NCI-H187 (cell line): Measurements from ENCODE around the gene PLA2G4F.

Source experiments
- DNase-seq, 2 experiments: peaks; one replicate each; lab custom pipeline; 2025; lab: John Stamatoyannopoulos, UW

PLA2G4F gene

DNA sequence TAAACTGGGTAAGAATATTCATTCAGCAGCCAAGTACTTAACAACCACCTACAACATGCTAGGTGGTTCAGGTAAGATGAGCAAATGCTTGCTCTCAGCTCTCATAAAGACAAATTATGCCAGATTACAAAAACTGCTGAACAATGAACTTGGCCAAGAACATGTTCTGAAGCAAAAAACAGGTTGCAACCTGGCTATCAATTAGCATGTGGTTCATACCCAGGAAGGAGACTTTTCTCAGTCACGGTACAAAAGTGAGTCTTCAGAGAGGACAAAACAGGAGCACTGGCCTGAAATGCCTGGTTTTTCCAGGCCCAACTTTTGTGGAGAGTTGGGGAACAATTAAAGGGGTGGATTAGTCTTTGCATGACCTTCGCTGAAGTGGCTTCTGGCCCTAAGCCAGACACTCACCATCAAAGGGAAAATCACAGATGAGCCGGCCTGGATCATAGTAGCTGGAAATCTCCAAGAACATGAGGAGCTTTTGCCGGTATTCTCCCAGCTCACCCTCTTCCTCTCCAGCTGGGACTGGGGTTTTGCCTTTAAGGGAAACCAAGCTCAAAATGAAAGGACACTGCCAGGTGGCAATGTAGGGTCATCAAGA, 7.6 kb upstream of the PLA2G4F start:
- DNase-seq: no peak

DNA sequence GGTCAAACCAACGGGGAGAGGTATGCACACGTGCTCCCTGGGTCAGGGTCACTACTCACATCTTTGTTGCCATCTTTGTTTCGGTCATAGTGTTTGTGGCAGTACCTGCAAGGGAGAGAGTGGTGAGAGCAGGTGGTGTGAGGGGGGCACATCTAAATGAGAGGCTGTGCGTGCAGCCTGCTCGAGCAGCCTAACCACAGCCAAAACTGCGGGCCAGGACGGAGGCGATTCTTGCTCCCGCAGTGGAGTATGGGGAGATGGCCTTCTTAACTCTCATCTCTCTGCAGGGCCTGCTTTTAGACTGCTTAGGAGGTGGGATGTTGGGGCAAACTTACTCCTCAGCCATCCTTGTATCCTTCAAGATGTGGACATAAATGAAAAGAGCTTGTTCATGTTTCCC, 6.9 kb upstream of the PLA2G4F start:
- no peak for DNase-seq

DNA sequence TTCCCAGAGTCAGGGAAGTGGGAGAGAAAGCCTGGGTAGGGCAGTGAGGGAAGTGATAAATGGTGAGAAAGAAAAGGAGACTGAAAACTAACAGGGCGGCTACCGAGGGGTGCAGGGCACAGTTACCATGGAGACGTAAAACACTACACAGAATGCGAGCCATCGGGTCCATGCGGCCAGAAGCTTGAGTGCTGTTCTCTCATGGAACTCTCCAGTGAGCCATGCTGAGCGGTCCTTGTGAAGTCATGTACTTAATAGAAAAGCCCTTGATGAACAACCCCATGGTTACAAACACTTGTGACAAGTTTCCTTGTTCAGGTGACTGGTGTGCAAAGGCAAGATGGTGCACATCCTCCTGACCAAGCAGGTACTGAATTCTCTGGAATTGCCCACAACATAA, 3.7 kb upstream of the PLA2G4F start:
- no peak for DNase-seq

DNA sequence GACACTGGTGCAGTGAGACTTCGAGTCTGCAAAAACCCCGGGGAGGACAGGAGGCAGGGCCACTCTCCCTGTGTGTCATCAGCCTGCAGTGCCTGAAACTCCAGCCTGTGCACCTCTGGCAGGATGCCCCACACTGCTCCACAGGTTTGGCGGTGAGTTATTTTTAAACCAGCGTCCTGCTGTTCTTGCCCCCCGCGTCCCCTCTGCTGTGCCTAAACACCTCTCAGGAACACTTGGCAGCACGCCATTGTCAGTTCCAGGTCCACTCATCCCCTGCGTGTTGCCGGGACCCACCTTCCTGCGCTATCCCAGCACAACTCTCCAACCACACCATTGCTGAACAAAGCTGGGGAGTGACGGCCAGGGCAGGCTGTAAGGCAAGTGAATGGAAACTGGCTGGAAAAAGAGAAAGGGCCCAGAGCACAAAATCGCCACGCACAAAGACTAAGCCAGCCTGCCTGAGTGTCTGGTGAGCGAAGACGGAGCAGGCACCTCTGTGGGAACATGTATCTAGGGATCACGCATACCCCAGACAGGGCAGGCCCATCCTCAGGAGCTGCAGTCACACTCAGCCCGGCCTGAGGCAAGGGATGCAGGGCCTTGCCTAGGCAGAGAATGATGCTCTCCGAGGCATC, 3.1 kb upstream of the PLA2G4F start:
- DNase-seq: no peak

DNA sequence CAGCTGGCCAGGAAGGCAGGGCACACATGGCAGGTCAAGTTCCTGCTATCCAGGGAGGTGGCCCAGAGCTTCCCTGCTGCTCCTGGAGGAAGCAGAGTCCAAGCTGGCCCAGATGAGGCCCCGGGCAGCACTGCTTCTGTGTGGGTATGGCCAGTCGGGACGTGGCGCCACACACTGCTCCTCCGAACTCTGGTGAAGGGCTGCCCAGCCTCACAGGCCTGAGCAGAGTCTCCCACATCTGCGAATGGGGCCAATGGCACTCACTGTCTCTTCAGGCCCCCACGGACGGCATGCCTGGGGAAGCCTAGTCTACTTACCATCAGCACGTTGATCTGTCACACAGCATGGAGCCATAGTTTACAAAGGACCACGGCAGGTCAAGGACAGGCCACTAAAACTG, 2.5 kb upstream of the PLA2G4F start:
- DNase-seq: no peak

DNA sequence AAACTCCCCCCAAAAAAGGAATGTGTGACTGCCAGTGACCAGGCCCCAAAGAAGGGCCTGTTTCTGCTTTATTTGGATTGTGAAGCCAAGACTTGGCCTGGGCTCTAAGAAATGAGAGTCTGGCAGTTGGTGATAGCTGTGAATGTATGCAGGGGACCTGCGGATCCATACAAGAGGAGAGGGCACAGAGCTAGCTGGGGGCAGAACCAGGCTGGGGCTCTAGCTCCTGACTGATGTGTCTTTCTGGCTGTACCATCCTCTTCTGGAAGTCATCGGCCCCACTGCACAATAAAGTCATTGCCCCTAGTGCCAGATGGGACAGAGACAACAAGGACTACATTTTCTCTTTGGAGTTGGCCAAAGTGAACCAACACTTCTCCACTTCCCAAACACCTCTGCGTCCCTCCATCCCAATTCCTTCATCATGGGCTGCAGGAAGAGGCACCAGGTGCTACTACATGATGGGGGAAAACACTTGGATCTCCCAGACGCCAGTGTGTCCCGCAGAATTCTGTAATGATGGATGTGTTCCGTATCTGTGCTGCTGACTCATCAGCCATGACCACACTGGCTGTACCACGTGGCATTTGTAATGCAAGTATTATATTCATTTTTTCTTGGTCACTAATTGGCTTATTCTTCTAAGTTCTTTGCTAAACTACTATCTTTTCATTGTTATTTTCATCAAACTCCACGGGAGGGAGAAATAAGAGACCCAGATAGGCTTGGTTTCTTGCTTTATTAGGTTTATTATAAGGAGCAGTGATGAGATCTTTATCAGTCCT, 1.7 kb upstream of the PLA2G4F start:
- DNase-seq: no peak

DNA sequence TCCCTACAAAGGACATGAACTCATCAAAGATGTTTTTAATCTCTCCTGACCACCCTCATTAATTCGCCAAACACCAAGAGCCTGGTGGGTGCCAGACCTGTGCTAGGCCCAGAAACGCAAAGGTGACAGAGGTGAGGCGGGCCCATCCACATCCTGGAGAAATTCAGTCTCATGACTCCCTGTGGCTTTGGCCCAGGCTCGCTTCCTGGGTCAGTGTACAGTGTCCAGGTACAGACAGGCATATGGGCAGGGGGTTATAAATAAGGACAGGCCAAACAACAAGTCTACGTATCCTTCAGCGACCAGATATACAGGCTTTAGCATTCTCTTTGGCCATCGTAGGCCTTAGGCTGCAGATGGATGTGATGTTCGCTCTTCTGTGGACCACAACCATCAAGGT, 945 bp upstream of the PLA2G4F start:
- DNase-seq: no peak

DNA sequence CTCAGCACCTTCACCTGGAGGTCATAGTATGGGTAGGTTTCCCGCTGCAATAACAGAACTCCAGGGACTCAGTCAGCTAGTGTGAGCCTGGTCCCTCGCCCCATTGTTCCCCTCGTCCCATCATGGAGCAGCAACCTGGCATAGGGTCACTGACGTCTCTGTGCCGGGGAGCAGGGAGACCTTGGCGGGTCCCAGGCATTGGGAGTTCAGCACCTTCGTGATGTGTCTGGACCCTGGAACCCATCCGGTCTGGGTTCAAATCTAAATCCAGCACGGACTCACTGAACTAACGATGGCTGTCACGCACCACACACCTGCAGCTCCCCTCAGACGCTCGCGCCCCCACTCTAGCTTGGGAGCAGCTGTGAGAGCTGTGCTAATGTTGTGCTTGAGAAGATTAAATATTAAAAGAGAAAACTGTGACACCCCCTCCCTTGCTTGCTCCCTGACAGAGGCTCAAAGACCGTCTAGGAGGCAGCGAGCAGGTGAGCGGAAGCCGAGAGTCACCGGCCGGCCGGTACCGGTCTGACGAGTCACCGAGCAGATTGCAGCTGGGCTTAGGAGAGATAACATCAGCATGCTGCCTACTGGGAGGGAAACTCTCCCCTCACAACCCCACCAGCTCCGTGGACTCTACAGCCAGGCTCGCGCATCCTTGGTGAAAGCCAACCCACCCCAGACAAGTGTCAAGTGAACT, 742 bp downstream of the PLA2G4F start:
- no peak for DNase-seq

DNA sequence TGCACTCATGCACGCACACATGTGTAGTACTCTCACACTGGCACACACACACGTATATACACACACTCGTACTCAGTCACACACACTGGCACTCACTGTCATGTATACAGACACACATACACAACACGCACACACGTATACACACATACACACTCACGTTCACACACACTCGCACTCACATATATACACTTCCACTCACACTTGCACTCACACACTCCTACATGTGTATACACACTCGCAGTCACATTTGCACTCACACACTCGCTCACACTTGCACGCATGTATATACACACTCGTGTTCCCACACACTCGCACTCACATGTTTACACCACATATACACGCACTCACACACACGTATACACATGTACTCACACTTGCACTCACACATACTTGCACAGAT, 1.5 kb downstream of the PLA2G4F start:
- DNase-seq: no peak

DNA sequence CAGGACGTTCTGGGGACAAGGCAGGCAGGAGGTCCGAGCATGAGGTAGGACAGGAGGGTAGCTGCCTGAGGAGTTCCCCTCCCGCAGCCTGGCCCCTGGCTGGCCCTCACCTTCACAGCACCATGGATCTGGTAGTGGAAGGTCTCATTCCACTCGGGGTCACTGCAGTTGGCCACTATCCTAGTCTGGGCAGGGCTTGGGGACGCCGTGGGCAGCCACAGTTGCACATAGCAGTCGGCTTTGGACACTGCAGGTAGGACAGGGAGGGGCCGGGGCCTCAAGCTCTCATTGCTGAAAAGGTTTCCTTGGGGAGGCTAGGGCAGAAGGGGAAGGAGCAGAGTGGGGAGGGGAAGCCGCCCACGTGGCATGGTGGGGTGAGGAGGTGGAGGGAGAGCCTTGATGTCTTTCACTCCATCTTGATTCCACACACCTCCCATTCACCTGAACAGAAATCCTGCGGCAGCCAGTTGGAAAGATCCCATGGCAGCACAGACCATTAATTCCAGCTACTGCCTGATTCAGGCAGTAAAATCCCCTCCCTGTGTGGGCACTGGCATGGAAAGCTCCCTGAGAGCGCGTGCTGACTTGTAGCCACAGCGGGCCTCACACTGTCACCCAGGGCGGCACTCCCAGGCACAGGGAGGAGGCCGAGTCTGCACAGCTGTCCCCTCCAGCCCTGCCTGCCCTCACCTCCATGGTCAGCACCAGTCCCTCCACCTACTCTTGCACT, 2.1 kb downstream of the PLA2G4F start:
- DNase-seq: no peak

DNA sequence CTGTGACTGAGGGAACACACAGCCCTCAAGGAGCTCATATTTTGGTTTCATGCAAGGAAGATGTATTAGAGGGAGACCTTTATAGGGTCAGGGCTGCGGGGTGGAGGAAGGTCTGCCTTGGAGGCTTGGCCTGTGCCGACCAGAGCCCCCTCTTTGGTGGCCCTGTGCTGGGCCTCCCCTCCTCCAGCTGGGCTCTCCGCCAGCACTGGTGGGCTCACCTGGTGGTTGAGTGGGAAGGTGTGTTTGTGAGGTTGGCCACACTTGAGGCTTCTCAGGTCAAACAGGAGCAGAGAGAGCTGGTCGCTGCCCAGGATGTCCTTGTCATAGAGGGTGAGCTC, 2.6 kb downstream of the PLA2G4F start:
- no peak for DNase-seq

DNA sequence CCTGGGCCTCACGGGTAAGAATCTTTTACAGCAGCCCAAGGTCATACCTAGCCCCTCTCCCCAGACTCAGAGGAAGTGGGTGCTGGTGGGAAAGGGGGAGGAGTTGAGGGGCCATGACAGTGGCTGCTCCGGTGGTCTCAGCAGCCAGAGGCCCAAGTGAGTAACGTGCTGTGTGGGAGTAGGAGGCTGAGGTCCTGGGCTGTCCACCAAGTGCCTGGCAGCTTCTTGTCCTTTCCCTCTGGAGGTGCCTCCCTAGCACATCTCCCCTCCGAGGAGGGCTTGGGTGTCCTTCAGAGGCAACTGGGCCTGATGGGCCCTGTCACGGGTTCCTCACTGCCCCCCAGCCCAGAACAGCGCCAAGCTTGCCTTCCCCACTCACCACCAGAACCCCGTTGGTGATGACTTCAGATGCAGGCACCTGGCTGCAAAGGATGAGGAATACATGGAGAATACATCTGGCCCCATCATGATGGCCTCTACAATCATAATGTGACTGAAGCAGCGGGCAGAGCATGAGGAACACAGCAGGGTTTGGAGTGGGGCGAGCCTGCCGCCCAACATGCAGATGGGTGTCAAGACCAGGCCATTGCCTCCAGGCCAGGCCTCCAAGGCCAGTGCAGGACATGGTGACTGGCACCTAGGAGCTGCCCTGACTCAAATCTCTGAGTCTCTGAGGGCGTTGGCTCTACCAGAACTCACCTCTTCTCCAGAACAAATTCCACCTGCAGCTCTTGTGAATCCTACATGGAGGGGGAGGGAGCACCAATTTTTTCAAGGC, 3.3 kb downstream of the PLA2G4F start:
- DNase-seq: no peak

DNA sequence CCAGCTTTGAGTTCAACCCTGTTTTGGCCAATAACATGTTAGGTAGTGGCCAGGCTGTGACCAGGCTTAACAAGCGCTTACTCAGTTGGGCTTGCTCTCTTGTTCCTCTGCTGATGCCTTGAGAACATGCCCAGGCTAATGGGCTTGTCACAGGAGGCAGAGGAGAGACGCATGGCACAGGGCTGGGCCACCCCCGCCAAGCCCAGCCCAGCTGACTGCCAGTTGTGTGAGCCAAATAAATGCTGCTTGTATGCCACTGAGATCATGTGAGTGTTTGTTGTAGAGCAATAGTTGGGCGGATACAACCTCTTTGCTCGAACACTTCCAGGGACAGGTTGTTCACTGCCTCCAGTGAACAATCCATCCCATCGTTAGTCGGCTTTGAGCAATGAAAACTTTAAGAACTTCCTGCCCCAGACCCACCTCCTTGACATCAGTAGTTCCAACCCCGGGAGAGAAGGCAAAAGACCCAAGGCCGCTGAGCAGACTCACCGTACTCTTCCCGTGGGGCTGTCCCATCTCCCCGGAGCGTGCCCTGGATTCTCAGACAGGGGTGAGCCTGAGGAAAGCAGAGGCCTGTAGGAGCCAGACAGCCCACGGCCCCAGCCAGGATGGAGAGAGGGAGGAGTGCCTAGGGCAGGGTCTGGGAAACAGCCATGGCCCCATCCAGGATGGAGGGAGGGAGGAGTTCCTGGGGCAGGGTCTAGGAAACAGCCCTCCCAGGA, 4.1 kb downstream of the PLA2G4F start:
- DNase-seq: no peak

DNA sequence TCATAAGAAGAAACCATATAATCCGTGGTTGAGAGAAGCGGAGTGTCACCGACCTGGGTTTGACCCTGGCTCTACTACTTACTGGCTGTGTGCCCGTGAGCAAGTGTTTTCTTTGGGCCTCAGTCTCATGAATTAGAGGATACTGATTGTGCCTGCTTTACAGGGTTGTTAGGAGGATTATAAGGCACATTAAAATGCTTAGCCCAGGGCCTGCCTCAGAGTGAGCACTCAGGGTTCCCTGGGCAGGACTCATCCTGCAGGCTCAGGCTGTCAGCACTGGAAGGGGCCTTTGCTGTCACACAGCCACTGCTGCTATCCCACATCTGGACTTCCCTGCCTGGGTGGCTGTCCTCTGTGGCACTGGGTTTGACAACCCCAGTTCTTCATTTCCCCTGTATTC, 4.7 kb downstream of the PLA2G4F start:
- DNase-seq: no peak

DNA sequence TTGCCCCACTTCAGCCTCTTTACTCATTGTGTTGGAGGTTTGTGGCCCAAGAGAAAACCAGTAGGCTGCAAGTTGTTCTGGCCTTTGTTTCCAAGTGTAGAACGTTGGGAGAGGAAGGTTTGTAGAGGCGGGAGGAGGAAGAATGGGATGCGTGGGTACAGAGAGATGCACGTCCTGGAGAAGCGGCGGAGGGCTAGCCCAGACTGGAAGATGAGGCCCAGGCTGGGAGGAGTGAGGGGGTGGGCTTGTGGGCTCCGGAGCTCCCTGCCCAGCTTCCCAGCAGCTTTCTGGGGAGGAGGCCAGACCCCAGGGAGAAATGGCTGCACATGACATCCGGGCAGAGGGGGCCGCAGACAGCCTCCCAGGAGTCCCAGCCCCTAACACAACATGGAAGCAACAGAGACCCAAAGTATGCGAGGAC, 5.3 kb downstream of the PLA2G4F start:
- DNase-seq: no peak

DNA sequence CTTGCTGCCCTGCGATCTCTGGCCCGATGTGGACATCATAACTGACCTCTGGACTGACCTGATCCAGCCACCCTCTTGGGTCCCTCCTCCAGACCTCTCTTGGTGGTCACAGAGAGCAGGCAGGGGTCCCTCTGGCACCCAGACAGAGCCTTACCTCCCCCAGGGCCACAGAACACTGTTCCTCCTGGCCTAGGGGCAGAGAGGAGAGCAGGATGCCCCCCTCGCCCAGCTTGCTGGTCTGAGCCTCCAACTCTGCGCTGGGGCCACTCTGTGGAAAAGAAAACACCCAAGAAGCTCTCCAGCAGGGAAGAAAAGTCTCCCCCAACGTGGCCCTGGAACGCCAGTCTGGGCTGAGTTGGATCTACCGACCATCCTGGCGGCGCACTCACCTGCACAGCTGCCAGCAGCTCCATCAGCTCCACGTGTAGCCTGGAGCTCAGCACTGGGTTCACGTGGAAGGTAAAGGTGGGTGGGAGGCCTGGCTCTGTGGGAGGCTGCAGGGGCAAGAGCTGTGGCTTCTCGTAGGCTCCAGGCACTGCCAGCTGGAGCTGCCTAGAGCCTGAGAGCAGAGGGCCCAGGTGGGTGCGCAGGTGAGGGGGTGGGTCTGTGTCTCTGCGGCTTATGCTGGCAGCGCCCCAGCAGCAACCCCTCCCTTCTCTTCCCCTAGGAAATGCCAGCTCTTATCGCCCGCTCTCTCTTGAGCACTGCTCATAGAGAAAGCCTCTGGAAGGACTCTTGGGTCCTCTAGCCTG, 6.0 kb downstream of the PLA2G4F start:
- no peak for DNase-seq

DNA sequence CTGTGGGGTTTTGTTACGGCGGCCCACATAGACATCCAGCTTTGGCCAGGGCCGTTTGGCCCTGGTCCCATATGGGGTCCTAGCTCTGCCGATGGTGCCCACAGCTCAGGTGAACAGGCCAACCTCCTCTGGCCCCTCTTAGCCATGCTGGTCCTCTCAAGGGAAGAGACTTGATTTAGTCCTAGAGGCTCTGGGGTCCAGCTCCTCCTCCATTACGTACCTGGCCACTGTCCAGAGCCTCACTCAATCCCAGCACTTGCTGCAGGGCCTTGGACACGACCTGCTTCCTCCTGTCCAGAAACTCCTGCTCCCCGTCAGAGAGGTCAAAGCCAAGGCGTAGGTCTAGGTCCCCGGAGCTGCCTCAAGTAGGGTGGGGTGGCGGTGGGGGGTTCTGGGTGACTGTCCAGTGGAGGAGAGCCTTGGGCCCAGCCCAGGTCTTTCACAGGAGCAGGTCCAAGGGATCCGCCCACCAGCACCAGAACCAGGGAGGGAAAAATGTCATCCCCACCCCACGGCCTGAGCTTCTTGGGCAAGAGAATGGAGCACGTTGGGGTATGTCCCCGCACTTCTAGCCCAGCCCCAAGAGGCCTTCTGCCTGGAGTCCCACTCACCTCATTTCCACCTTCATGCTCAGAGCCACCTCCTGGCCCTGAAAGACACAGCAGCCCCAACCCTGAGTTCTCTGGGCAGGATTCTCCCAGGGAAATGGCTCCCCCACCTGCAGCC, 6.8 kb downstream of the PLA2G4F start:
- no peak for DNase-seq

DNA sequence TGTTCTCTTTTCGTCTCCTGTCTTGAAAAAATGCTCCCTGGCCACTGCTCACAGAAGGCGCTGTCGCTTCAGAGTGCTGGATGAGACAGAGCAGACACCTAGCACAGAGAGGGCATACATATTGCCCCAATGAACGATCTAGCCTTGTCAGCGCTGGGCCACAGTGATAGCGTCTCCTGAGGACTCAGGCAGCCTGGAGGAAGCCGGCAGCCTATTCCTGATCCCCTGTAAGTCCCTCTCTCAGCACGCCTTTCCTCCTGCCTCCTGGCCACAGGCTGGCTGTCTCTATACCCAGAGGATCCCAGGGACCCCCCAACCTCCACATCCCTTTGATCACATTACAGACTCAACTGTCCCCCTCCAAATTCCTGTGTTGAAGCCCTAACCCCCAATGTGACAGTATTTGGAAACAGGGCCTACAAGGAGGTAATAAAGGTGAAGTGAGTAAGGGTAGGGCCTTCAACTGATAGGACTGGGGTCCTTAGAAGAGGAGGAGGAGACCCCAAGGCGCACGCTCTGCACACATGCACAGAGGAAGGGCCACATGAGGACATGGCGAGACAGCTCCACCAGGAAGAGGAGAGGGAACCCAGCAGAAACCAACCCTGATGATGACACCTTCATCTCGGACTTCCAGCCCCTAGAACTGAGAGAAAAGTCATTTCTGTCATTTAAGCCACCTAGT, 7.5 kb downstream of the PLA2G4F start:
- DNase-seq: no peak

DNA sequence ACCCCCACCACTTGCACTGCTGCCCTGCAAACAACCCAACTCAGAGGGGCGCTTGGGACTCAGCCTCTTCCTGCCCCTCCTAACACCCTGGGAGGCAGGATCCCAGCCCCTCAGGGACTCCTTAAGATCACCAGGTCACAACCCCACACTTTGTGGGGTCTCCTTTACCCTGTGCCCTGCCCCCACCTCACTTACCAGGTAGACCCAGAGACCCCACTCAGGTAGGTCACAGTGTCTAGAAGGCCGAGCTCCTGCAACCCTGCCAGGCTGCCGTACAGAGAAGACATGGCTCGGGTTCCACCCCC, 9.1 kb downstream of the PLA2G4F start:
- DNase-seq: no peak
